IPS-20b (cell line): ENCODE measurements around the gene LTBP1.

Experiments
- H3K27ac ChIP-seq: one replicate; pipeline ENCODE4 v1.5.1; 2013; ENCODE audit warnings: low read length
- H3K27me3 ChIP-seq: 2 replicates; pipeline ENCODE4 v1.6.1; 2013; ENCODE audit warnings: mild to moderate bottlenecking, low read length, inconsistent platforms; ENCODE audit not compliant: insufficient read depth
- H3K36me3 ChIP-seq: 2 replicates; pipeline ENCODE4 v1.6.1; 2013; ENCODE audit warnings: low read depth, mild to moderate bottlenecking, inconsistent platforms, low read length, moderate library complexity; ENCODE audit not compliant: insufficient read depth
- H3K4me1 ChIP-seq: 2 replicates; pipeline ENCODE4 v1.6.1; 2013; ENCODE audit warnings: mild to moderate bottlenecking, control low read depth, inconsistent platforms, low read length, moderate library complexity; ENCODE audit not compliant: insufficient read depth
- H3K4me3 ChIP-seq: 2 replicates; pipeline ENCODE4 v1.5.1; 2013; ENCODE audit warnings: mild to moderate bottlenecking, low read length, inconsistent platforms
- H3K9ac ChIP-seq: 2 replicates; pipeline ENCODE4 v1.6.1; 2013; ENCODE audit warnings: low read depth, mild to moderate bottlenecking, inconsistent platforms, low read length, moderate library complexity
- H3K9me3 ChIP-seq: 2 replicates; pipeline ENCODE4 v1.6.1; 2013; ENCODE audit warnings: mild to moderate bottlenecking, low read depth, low read length, inconsistent platforms; ENCODE audit not compliant: insufficient read depth

Gene LTBP1

DNA sequence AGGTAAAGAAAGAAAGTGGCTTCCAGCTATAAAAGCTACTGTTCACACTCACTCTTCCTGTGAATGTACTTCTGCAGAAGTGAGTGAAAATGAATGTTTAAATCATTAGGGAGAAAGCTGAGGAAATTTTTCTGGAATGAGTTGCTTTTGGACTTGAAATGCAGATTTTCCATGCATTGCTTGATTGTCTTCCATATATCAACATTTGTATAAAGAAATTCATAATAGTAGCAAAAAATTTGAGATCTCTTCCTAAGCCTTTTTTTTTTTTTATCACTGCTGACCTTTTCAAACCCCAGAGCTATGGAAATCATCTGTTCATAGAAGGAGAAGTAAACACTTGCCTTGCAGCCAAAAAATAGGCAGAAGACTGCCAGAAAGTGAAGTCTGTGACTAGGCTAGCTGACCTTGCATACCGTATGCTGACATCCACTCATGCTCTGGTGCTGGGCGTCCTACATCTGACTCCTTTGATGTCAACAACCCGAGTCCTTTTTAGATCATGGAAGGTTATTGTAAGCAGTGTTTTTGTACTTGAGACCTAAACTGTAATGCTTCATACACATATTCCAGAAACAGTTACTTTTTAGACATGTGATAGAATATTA lies 375.2 kb downstream of the LTBP1 start:
- Histone ChIP-seq H3K4me3 (no peak overlapping the region), H3K9ac (no peak overlapping the region), H3K4me1 (no peaks in the 10 kb centered on the region), H3K9me3 (no peaks in the 10 kb centered on the region), H3K36me3 (no peaks in the 10 kb centered on the region), H3K27ac (no peak overlapping the region), H3K27me3 (no peaks in the 10 kb centered on the region)

DNA sequence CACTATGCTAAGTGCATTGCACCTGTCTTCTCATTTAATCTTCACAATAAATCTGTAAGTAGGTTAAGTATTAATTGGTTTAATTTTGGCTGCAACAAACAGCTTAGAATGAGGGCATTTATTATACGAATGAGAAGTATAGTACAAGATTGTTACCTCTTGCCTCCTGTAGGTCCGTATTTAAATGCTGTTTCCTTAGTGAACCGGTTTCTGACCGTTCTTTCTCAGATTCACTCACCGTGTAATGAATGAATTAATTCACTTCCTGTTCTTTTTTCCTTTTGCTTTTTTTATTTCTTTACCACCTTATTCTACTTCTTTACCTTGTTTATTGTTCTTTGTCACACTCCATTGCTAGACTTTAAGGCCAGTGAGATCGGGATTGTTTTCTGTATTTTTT lies 375.9 kb downstream of the LTBP1 start:
- Histone ChIP-seq H3K27ac (no peak overlapping the region), H3K27me3 (no peaks in the 10 kb centered on the region), H3K4me3 (no peak overlapping the region), H3K9me3 (no peaks in the 10 kb centered on the region), H3K36me3 (no peaks in the 10 kb centered on the region), H3K4me1 (no peaks in the 10 kb centered on the region), H3K9ac (no peak overlapping the region)

DNA sequence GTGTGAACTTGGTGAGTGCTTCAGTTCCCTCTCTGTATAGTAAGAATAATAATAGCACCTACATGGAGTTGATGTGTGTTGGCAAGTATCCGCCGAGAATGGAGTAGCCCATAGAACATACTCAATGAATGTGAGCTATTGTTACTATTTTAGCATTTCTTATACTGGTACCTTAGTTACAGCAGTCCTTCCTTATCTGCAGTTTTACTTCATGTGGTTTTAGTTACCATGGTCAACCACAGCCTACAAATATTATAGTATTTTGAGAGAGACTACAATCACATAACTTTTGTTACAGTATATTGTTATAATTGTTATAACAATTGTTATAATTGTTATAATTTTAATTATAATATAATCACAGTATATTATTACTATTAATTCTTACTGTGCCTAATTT lies 377.2 kb downstream of the LTBP1 start:
- Histone ChIP-seq H3K9me3 (no peaks in the 10 kb centered on the region), H3K27ac (no peak overlapping the region), H3K4me1 (no peaks in the 10 kb centered on the region), H3K27me3 (no peaks in the 10 kb centered on the region), H3K9ac (no peak overlapping the region), H3K36me3 (no peaks in the 10 kb centered on the region), H3K4me3 (no peak overlapping the region)

DNA sequence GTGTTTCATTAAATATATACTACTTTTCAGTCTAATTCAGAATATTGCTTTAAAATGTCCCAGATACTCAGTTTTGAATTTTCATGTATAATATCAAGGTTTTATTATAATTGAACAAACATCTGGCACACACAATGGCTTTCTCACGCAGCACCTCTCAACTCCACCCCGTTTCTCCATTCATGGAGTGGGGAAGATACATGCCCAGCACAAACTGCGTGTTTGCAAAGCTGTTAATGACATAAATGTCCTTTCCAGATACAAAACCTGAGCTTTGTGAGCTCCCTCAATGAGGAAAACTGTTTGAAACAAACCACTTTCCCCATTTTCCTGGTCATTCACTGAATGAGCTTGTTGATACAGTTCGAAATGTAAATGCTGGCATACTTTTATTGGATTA lies 379.3 kb downstream of the LTBP1 start:
- H3K9me3 ChIP-seq, result no peaks in the 10 kb centered on the region
- no peak overlapping the region for H3K27ac ChIP-seq
- no peaks in the 10 kb centered on the region for H3K36me3 ChIP-seq
- H3K9ac ChIP-seq, result no peak overlapping the region
- no peak overlapping the region for H3K4me3 ChIP-seq
- no peaks in the 10 kb centered on the region for H3K27me3 ChIP-seq
- no peaks in the 10 kb centered on the region for H3K4me1 ChIP-seq

DNA sequence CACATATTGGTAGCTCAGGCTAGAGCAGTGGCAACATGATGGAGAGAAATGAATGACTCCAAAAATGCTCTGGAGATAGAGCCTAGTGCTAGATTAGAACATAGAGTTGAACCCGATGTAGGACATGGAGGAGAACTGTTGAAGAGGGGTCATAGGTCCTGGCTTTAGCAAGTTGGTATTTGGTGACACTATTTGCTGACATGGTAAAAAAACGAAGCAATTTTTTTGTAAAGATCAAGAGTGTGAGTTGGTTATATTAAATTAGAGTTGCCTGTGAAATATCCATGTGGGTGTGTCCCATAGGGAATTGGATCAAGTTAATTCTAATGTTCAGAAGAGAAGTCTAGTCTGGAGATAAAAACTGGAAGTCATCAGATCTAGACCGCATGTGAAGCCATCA lies 386.7 kb downstream of the LTBP1 start:
- Histone ChIP-seq H3K36me3 (no peaks in the 10 kb centered on the region), H3K9ac (no peak overlapping the region), H3K4me3 (no peak overlapping the region), H3K9me3 (no peaks in the 10 kb centered on the region), H3K27ac (no peak overlapping the region), H3K27me3 (no peaks in the 10 kb centered on the region), H3K4me1 (no peaks in the 10 kb centered on the region)

DNA sequence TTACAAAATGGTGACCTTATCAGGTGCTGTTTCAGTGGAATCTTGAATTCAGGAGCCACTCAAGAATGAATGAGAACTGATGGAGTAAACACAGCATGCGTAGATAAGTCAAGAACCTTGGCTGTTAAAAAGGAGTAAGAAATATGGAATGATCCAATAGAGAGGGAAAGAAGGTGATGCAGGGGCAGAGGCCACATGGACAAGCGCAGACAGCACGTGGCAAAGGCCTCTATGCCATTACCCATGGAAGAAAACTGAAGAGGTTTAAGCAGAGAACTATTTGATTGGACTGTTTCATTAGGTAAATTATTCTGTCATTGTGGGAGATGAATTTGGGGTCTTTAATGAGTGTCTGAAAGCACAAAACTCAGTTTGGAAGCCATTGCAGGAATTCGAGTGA lies 387.3 kb downstream of the LTBP1 start:
- no peaks in the 10 kb centered on the region for H3K36me3 ChIP-seq
- H3K4me1 ChIP-seq, result no peaks in the 10 kb centered on the region
- H3K27ac ChIP-seq, result no peak overlapping the region
- no peak overlapping the region for H3K9ac ChIP-seq
- no peaks in the 10 kb centered on the region for H3K9me3 ChIP-seq
- no peaks in the 10 kb centered on the region for H3K27me3 ChIP-seq
- no peak overlapping the region for H3K4me3 ChIP-seq

- no peaks in the 10 kb centered on the region for H3K27me3 ChIP-seq
- no peak overlapping the region for H3K4me3 ChIP-seq
- H3K36me3 ChIP-seq, result no peaks in the 10 kb centered on the region
- no peak overlapping the region for H3K9ac ChIP-seq
- H3K9me3 ChIP-seq, result no peaks in the 10 kb centered on the region
- no peaks in the 10 kb centered on the region for H3K4me1 ChIP-seq
- H3K27ac ChIP-seq, result no peak overlapping the region
Observed at GRCh38 chr2:33335516-33335915, 388.8 kb downstream of the LTBP1 start.

DNA sequence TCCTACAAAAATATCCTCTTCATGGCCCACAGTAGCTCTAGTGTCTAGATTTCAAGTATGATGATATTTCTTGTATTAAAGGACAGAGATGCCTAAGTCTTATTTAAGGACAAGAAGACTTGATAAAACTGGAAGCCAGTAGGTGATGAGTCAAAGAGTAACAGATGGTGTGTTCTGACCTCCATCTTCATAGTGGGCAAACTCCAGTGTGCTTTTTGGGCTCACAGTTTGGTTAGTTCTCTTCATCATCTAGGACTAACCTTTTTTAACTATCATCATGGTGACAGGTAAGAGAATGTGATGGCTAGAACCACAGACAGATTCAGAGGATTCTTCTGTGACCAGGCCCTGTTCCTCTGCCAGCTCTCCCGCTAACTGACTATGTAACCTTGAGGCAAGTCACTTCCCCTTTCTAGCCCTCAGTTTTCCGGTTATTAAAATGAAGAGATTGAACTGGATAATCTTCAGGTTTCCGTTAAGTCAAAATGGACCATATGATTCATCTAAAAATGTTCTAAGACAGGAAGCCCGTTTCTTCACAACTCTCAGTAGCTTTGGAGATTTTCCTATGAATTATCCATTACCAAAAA lies 389.4 kb downstream of the LTBP1 start:
- Histone ChIP-seq H3K9ac (no peak overlapping the region), H3K4me1 (no peaks in the 10 kb centered on the region), H3K9me3 (no peaks in the 10 kb centered on the region), H3K4me3 (no peak overlapping the region), H3K36me3 (no peaks in the 10 kb centered on the region), H3K27me3 (no peaks in the 10 kb centered on the region), H3K27ac (no peak overlapping the region)

DNA sequence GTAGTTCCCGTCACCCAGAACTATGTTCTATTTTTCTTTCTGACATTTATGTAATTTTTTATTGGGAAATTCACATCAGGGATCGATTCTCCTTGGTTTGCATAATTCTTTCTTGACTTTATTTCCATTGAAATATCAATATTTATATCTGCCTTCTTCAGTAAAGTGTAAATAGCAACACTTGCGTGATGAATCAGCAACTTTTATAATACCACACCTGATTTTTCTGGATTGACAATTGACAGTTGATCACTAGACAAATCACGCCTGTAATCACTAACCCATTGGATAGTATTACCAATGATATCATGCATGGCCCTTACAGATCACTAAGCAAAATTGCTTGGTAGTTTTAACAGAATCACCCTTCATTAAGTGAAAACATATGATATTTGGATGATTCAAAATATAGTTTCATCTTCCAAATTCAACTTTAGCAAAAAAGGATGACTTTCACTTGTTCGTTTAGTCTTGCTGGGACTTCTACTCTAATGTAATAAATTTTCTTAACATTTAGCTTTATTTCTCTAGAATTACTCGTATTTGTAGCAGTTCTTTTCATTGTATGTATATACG lies 390.7 kb downstream of the LTBP1 start:
- Histone ChIP-seq H3K36me3 (no peaks in the 10 kb centered on the region), H3K9ac (no peak overlapping the region), H3K4me1 (no peaks in the 10 kb centered on the region), H3K27me3 (no peaks in the 10 kb centered on the region), H3K4me3 (no peak overlapping the region), H3K9me3 (no peaks in the 10 kb centered on the region), H3K27ac (no peak overlapping the region)

GRCh38 chr2:33337981-33338380 lies 391.2 kb downstream of the LTBP1 start:
- no peaks in the 10 kb centered on the region for H3K27me3 ChIP-seq
- no peaks in the 10 kb centered on the region for H3K36me3 ChIP-seq
- no peaks in the 10 kb centered on the region for H3K4me1 ChIP-seq
- no peaks in the 10 kb centered on the region for H3K9me3 ChIP-seq
- no peak overlapping the region for H3K27ac ChIP-seq
- no peak overlapping the region for H3K9ac ChIP-seq
- no peak overlapping the region for H3K4me3 ChIP-seq

DNA sequence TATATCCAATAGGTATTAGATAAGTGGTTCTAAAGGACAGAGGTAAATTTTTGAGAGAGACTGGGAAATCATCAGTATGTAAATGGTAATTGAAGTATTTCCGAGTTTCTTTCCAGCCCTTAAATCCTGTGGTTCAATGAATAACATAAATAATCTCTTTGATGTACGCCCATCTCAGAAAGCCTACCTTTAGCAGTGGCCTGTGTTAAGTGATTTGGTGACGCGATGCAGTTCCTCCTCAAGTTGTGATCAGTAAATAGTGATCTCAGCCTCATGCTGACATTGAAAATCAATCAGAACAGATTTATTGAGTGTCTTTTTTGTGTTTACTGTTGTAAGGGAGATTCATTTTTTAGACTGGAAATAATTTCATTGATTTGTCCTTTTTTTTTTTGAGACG lies 392.5 kb downstream of the LTBP1 start:
- Histone ChIP-seq H3K27ac (no peak overlapping the region), H3K9ac (no peak overlapping the region), H3K9me3 (no peaks in the 10 kb centered on the region), H3K4me1 (no peaks in the 10 kb centered on the region), H3K36me3 (no peaks in the 10 kb centered on the region), H3K27me3 (no peaks in the 10 kb centered on the region), H3K4me3 (no peak overlapping the region)

DNA sequence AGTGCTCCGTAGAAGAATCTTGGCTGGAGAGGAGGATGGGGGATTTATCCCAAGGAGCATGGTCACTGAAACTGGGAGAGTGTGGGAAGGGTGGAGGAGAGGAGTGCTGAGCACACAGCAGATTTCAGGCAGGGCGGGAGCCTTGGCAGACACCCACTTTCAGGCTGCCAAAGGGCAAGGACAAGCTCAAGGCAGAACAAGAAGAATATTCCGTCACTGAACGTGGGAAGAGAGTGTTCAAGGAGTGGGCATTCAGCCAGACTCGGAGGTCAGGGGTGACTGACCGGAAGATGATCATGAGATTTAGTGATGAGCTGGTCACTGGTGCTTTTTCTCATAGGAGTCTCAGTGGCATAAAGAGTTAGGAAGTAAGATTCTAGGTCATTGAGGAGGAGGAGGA lies 393.5 kb downstream of the LTBP1 start:
- Histone ChIP-seq H3K36me3 (no peaks in the 10 kb centered on the region), H3K9ac (no peak overlapping the region), H3K4me1 (no peaks in the 10 kb centered on the region), H3K27me3 (no peaks in the 10 kb centered on the region), H3K9me3 (no peaks in the 10 kb centered on the region), H3K27ac (no peak overlapping the region), H3K4me3 (no peak overlapping the region)
